Neural cell (in vitro differentiated cells): ENCODE data around the gene LGALS9C. TPM values are rescaled to one million over a fixed set of nuclear protein-coding genes. Genes with fewer than 3 reads are reported as not detected.
"Not testable (repeated sequence)": the region's sequence is repeated elsewhere in the genome, so short reads cannot be mapped to it uniquely, and the experiment has no call there.

Experiments used
- H2AFZ ChIP-seq: fragments of 200-600, 300-800 bp; sonication (generic), shearing (Covaris generic); 2 replicates; pipeline ENCODE4 v1.6.0; 2014; ENCODE audit warnings: low read depth, mild to moderate bottlenecking, antibody characterized with exemption, low read length, moderate library complexity
- H3F3A ChIP-seq: fragments of 200-600 bp; shearing (Covaris generic); 2 replicates; pipeline ENCODE4 v1.6.1; 2016; ENCODE audit warnings: mild to moderate bottlenecking, moderate library complexity, mixed read lengths, antibody characterized with exemption, low read length; ENCODE audit not compliant: insufficient read depth, poor library complexity, severe bottlenecking
- H3K27ac ChIP-seq: fragments of 200-600, 300-800 bp; sonication (generic), shearing (Covaris generic); 2 replicates; pipeline ENCODE4 v1.5.1; 2014; ENCODE audit warnings: mild to moderate bottlenecking, low read length, moderate library complexity
- H3K27me3 ChIP-seq: fragments of 300-800, 200-600 bp; sonication (generic), shearing (Covaris generic); 2 replicates; pipeline ENCODE4 v1.6.0; 2014; ENCODE audit warnings: mild to moderate bottlenecking, low read depth, low read length, moderate library complexity; ENCODE audit not compliant: insufficient read depth
- H3K36me3 ChIP-seq: fragments of 300-800, 200-600 bp; sonication (generic), shearing (Covaris generic); 2 replicates; pipeline ENCODE4 v1.5.1; 2014; ENCODE audit warnings: mild to moderate bottlenecking, antibody characterized with exemption, low read length, moderate library complexity; ENCODE audit not compliant: insufficient read depth
- H3K4me2 ChIP-seq: fragments of 300-800, 200-600 bp; sonication (generic), shearing (Covaris generic); 2 replicates; pipeline ENCODE4 v1.6.0; 2014; ENCODE audit warnings: mild to moderate bottlenecking, low read length
- H3K4me3 ChIP-seq: fragments of 300-800, 200-600 bp; sonication (generic), shearing (Covaris generic); 2 replicates; pipeline ENCODE4 v1.5.1; 2014; ENCODE audit warnings: mild to moderate bottlenecking, low read length, moderate library complexity
- H3K79me2 ChIP-seq: fragments of 200-600 bp; shearing (Covaris generic); replicated peaks from 2 replicates; pipeline ENCODE4 v1.6.0; 2014; ENCODE audit warnings: mild to moderate bottlenecking, low read length, moderate library complexity; ENCODE audit not compliant: insufficient read depth
- H3K9ac ChIP-seq: fragments of 300-800, 200-600 bp; sonication (generic), shearing (Covaris generic); 2 replicates; pipeline ENCODE4 v1.6.1; 2016; ENCODE audit warnings: mild to moderate bottlenecking, low read length, mixed read lengths
- H3K9me2 ChIP-seq: fragments of 200-600 bp; shearing (Covaris generic); 2 replicates; pipeline ENCODE4 v1.6.1; 2016; ENCODE audit warnings: mild to moderate bottlenecking, low read length, mixed read lengths; ENCODE audit not compliant: insufficient read depth
- H3K9me3 ChIP-seq: fragments of 200-600, 300-800 bp; sonication (generic), shearing (Covaris generic); 2 replicates; pipeline ENCODE4 v1.6.1; 2016; ENCODE audit warnings: mild to moderate bottlenecking, mixed run types, low read length, moderate library complexity, mixed read lengths
- H4K20me1 ChIP-seq: fragments of 200-600 bp; shearing (Covaris generic); 2 replicates; pipeline ENCODE4 v1.6.1; 2016; ENCODE audit warnings: mild to moderate bottlenecking, mixed run types; ENCODE audit not compliant: insufficient read depth
- RAD21 ChIP-seq: fragments of 450-650 bp; conservative IDR thresholded peaks from 2 replicates; pipeline ENCODE4 v1.6.1; 2014; ENCODE audit warnings: antibody characterized with exemption, mild to moderate bottlenecking, moderate library complexity
- SMC3 ChIP-seq: fragments of 450-650 bp; conservative IDR thresholded peaks from 2 replicates; pipeline ENCODE4 v1.6.1; 2014; ENCODE audit warnings: antibody characterized with exemption, mild to moderate bottlenecking, moderate library complexity; ENCODE audit not compliant: poor library complexity
- polyA plus RNA-seq: library from polyadenylated mRNA; depleted of rRNA; stranded (reverse); fragments of >200 nt; gene quantifications from 2 replicates; pipeline ENCODE4 v1.2.3, GENCODE V29; 2014
- TF ChIP-seq, protein P1 (sequence below): fragments of 450-650 bp; IDR thresholded peaks from 2 replicates; pipeline ENCODE4 v1.5.1; 2014; ENCODE audit warnings: antibody characterized with exemption, mild to moderate bottlenecking, moderate library complexity; ENCODE audit not compliant: poor library complexity, severe bottlenecking

LGALS9C gene
- polyA plus RNA-seq, 1 donor from 2014 or later, result not detected

DNA sequence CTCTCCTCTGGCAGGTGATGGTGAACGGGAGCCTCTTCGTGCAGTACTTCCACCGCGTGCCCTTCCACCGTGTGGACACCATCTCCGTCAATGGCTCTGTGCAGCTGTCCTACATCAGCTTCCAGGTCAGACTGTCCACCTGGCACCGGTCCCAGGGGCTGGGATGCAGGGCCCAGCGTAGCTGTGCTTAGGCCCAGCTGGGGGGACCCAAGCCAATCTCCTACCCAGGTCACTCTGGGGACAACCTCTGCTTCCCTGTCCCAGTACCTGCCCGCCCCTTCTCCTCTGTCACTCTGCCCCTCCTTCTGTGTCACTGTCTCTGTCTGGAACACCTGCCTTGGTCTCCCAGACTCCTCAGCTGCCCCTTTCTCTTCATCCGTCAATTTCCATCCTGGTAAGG is 11.0 kb downstream of the LGALS9C start:
- H4K20me1 ChIP-seq, H3F3A ChIP-seq, H3K27ac ChIP-seq, H3K4me3 ChIP-seq, H3K27me3 ChIP-seq, H3K9me2 ChIP-seq, H3K79me2 ChIP-seq, H3K9me3 ChIP-seq, H3K4me2 ChIP-seq, H2AFZ ChIP-seq, H3K36me3 ChIP-seq, H3K9ac ChIP-seq: not testable (repeated sequence)

DNA sequence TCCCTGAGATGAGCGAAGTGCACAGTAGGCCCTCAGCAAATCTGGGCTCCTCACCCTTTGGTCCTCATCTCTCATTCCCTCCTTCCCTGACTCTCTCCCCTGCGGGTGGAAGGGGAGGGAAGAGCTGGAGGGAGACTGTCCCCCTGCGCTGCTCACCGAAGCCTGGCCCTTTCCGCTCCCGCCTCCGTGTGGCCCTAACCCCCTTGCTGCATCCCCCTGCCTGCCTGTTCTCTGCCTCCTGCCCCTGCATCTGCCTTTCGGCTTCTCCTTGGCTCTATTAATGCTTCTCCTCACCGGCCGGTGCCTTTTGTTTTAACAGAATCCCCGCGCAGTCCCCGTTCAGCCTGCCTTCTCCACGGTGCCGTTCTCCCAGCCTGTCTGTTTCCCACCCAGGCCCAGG is 12.0 kb downstream of the LGALS9C start:
- not testable (repeated sequence) for H3K9me2 ChIP-seq, H4K20me1 ChIP-seq, H3K9me3 ChIP-seq, H3F3A ChIP-seq, H3K9ac ChIP-seq, H3K36me3 ChIP-seq, H3K4me2 ChIP-seq, H3K27ac ChIP-seq, H3K79me2 ChIP-seq, H3K4me3 ChIP-seq, H2AFZ ChIP-seq, H3K27me3 ChIP-seq

DNA sequence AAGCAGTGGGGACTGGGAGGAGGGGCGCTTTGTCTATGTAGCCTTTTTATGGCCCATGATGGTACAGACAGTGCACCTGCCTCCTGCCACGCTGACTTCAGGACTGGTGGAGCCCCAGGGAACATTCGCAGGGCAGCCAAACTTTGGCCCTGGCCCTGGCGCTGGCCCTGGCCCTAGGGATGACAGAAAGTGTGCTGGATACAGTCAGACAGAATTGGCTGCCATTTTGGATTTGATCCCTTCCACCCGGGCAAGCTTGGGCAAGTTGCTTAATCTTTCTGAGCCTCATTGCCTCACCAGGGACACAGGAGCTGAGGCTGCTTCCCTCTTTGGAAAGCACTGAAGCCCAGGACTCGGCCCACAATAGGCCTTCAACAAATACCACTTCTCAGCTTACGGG is 13.4 kb downstream of the LGALS9C start:
- H3K27ac ChIP-seq, H3K9ac ChIP-seq, H3K36me3 ChIP-seq, H3K27me3 ChIP-seq, H4K20me1 ChIP-seq, H3K4me2 ChIP-seq, H3K4me3 ChIP-seq, H3F3A ChIP-seq, H2AFZ ChIP-seq, H3K79me2 ChIP-seq, H3K9me3 ChIP-seq, H3K9me2 ChIP-seq: not testable (repeated sequence)

DNA sequence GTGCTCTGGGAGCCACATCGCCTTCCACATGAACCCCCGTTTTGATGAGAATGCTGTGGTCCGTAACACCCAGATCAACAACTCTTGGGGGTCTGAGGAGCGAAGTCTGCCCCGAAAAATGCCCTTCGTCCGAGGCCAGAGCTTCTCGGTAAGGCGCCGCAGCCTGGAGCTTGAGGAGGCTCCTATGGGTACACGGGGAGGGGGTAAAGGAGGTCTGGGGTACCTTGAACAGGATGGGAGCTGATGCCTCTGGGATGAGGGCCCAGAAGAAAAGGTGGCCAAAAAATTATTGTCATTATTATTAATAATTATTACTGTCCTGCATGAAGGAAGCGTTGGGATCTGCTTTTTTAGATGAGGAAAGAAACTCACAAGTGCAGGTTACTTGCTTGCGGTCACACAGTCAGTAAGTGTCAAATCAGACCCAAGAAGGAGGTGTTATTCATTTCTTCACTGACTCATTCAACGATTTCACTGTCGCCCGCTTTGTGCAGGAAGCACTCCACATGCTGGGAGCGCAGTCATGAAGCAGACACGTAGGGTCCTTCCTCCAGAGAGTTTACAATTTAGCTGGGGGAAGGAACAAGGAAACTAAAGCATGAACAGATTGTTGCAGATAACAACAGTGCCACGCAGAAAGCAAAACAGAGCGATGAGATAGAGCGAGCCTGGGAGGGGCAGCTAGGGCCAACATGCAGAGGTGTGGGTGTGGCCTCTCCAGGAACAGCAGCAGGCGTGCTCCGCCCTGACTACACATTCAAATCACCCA is 16.3 kb downstream of the LGALS9C start:
- not testable (repeated sequence) for H4K20me1 ChIP-seq, H3K9me2 ChIP-seq, H3K4me2 ChIP-seq, H3K79me2 ChIP-seq, H3K4me3 ChIP-seq, H3K27me3 ChIP-seq, H3K27ac ChIP-seq, H2AFZ ChIP-seq, H3K9me3 ChIP-seq, H3K9ac ChIP-seq, H3K36me3 ChIP-seq, H3F3A ChIP-seq

DNA sequence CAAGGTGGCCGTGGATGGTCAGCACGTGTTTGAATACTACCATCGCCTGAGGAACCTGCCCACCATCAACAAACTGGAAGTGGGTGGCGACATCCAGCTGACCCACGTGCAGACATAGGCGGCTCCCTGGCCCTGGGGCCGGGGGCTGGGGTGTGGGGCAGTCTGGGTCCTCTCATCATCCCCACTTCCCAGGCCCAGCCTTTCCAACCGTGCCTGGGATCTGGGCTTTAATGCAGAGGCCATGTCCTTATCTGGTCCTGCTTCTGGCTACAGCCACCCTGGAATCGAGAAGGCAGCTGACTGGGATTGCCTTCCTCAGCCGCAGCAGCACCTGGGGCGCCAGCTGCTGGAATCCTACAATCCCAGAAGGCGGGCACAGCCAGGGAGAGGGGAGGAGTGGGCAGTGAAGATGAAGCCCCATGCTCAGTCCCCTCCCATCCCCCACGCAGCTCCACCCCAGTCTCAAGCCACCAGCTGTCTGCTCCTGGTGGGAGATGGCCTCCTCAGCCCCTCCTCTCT is 17.7 kb downstream of the LGALS9C start:
- not testable (repeated sequence) for H3K9ac ChIP-seq, H3K4me2 ChIP-seq, H3K9me3 ChIP-seq, H2AFZ ChIP-seq, H3K36me3 ChIP-seq, H3K27me3 ChIP-seq, H3F3A ChIP-seq, H3K9me2 ChIP-seq, H4K20me1 ChIP-seq, H3K27ac ChIP-seq, H3K4me3 ChIP-seq, H3K79me2 ChIP-seq

DNA sequence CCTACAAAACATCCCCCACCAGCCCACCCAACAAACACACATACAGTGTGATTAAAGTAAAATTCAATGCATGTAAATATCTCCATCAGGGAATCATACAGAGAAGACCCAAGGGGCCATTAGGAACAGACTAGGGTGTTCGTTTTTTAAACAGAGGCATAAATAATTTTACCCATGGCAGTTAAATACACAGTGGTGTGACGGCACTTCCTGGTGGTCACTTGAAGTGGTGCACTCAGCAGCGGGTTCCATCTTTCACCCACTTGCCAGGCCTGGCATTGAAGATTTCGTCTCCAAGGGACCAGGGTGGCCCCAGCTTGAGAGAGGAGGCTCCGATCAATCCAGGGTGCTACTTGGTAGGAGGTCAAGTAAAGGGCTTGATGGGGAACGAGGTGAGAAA is 20.5 kb downstream of the LGALS9C start:
- not testable (repeated sequence) for H4K20me1 ChIP-seq, H3K9ac ChIP-seq, H3K9me2 ChIP-seq, H3K4me3 ChIP-seq, H3K36me3 ChIP-seq, H2AFZ ChIP-seq, H3K79me2 ChIP-seq, H3K27ac ChIP-seq, H3K9me3 ChIP-seq, H3K27me3 ChIP-seq, H3K4me2 ChIP-seq, H3F3A ChIP-seq
- TF ChIP-seq, protein P1, sequence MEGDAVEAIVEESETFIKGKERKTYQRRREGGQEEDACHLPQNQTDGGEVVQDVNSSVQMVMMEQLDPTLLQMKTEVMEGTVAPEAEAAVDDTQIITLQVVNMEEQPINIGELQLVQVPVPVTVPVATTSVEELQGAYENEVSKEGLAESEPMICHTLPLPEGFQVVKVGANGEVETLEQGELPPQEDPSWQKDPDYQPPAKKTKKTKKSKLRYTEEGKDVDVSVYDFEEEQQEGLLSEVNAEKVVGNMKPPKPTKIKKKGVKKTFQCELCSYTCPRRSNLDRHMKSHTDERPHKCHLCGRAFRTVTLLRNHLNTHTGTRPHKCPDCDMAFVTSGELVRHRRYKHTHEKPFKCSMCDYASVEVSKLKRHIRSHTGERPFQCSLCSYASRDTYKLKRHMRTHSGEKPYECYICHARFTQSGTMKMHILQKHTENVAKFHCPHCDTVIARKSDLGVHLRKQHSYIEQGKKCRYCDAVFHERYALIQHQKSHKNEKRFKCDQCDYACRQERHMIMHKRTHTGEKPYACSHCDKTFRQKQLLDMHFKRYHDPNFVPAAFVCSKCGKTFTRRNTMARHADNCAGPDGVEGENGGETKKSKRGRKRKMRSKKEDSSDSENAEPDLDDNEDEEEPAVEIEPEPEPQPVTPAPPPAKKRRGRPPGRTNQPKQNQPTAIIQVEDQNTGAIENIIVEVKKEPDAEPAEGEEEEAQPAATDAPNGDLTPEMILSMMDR, result peak; percentile 36
- TF ChIP-seq RAD21 (peak; percentile 26), SMC3 (peak; percentile 43)

DNA sequence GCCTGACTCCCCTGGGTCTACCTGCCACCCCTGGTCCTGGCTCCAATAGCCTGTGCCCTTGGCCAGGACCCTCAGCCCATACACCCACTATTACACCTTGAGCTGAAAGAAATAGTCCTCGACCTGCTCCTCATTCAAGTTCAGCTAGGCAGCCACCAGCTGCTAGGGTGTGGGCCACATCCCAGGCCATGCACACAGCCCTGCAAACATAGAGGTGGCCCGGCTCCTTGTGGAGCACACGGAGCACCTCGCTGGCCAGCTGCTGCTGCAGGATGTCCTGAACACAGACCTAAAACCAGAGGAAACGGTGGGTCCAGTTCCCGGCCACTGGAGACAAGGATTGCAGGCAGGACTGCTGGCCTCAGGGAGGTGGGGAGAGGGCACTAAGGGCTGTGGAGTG is 22.5 kb downstream of the LGALS9C start:
- not testable (repeated sequence) for H3K4me2 ChIP-seq, H3K4me3 ChIP-seq, H4K20me1 ChIP-seq, H3K27me3 ChIP-seq, H3K79me2 ChIP-seq, H2AFZ ChIP-seq, H3K9me2 ChIP-seq, H3K27ac ChIP-seq, H3K9me3 ChIP-seq, H3K36me3 ChIP-seq, H3K9ac ChIP-seq, H3F3A ChIP-seq
